RWPE1 (cell line): ENCODE results near the gene GBF1.

Experiments
- CTCF ChIA-PET: fragments of 350-600 bp; sonication (Branson Sonifier 250); formaldehyde crosslinking; extraction: SDS; loops from one replicate; lab custom pipeline; 2021; lab: Yijun Ruan, JAX
- POLR2A ChIA-PET: fragments of 400-600 bp; formaldehyde crosslinking; extraction: SDS; loops from one replicate; lab custom pipeline; 2020; ENCODE audit warnings: antibody characterized with exemption; ENCODE audit not compliant: low non-redundant PET; lab: Yijun Ruan, JAX
- DNase-seq: peaks from one replicate; pipeline ENCODE4 v3.0.0; 2012; ENCODE audit warnings: low spot score
- H3K27ac ChIP-seq: fragments of 450-650 bp; 2 replicates; pipeline ENCODE4 v1.5.1; 2017
- TF ChIP-seq, protein P1 (sequence below): fragments of 450-650 bp; conservative IDR thresholded peaks from 2 replicates; pipeline ENCODE4 v1.5.1; 2017; ENCODE audit warnings: low read depth, mild to moderate bottlenecking

The GBF1 gene

DNA sequence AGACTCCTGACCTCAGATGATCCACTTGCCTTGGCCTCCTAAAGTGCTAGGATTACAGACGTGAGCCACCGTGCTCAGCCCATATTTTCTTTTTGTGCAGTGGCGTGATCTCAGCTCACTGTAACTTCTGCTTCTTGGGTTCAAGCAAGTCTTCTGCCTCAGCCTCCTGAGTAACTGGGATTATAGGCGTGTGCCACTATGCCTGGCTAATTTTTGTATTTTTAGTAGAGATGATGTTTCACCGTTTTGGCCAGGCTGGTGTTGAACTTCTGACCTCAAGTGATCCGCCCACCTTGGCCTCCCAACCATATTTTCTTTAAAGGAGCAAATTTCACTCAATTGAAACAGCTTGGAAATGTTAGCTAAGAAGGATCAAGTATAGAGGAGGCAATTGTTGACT lies 16.5 kb downstream of the GBF1 start:
- TF ChIP-seq, protein P1, sequence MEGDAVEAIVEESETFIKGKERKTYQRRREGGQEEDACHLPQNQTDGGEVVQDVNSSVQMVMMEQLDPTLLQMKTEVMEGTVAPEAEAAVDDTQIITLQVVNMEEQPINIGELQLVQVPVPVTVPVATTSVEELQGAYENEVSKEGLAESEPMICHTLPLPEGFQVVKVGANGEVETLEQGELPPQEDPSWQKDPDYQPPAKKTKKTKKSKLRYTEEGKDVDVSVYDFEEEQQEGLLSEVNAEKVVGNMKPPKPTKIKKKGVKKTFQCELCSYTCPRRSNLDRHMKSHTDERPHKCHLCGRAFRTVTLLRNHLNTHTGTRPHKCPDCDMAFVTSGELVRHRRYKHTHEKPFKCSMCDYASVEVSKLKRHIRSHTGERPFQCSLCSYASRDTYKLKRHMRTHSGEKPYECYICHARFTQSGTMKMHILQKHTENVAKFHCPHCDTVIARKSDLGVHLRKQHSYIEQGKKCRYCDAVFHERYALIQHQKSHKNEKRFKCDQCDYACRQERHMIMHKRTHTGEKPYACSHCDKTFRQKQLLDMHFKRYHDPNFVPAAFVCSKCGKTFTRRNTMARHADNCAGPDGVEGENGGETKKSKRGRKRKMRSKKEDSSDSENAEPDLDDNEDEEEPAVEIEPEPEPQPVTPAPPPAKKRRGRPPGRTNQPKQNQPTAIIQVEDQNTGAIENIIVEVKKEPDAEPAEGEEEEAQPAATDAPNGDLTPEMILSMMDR = no peak
- H3K27ac ChIP-seq = no peak overlapping the region
- ChIA-PET CTCF (interaction anchor here (0.6 kb wide), 1 partner anchor 461 kb away, joined by 3 read pairs; no protein-coding TSS in a partner anchor), POLR2A (no interaction called here)
- no peak for DNase-seq

DNA sequence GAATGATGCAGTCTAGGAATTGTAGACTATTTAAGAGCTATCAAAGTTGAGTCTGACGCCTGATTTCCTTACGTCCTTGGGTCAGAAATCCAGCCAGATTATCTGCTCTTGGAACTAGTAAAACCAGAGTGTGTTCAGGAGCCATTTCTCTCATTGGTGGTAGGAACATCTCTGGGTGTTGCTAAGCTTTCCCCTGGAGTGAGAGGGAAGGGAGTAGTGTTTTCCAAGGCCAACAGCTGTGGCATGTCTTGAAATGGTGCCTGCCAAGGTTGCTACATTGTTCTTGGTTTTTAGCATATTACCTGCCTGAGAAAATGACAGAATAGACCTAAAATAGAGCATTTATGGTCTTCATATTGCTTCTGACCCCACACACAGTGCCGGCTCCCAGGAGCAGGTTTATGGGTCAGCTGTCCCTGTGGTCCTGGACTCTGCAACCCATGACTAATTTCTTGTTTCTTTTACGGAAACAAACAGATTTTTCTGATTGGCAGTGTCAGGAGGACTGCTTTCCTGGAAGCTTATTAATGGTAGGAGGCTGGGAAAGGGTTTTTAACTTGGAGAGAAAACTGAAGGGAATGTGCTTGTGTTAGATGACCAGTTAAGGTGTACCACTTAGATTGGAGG lies 17.5 kb downstream of the GBF1 start:
- no peak for DNase-seq
- ChIA-PET CTCF (interaction anchor here (0.6 to 1.3 kb wide), 5 partner anchors 18 to 265 kb away, joined by 3 read pairs; partner anchors contain the start of gene GBF1), POLR2A (no interaction called here)
- TF ChIP-seq, protein P1 = no peak
- H3K27ac ChIP-seq = no peak overlapping the region

DNA sequence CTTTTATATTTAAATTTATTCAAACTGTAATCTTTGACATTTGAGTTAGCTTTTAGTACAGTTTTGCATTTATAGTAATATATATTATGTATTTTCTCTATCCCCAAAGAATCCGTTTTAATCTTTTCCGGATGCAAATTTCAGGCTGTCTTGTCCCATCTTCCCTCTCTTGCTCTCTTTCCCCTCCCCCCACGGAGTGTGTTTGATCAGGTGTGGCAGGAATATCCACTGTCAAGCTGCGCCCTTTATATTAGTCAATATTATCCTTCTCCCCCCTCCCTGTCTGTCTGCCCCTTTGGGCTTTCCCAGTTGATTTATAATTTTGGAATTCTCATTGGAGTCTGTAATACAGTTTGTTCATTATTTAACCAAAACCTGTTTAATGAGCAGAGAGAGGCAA lies 19.0 kb downstream of the GBF1 start:
- DNase-seq = no peak
- CTCF ChIA-PET = interaction anchor here (0.6 to 0.9 kb wide), 2 partner anchors 24 to 26 kb away, joined by 3 read pairs; no protein-coding TSS in a partner anchor
- TF ChIP-seq, protein P1 = no peak
- H3K27ac ChIP-seq = no peak overlapping the region
- POLR2A ChIA-PET = no interaction called here

DNA sequence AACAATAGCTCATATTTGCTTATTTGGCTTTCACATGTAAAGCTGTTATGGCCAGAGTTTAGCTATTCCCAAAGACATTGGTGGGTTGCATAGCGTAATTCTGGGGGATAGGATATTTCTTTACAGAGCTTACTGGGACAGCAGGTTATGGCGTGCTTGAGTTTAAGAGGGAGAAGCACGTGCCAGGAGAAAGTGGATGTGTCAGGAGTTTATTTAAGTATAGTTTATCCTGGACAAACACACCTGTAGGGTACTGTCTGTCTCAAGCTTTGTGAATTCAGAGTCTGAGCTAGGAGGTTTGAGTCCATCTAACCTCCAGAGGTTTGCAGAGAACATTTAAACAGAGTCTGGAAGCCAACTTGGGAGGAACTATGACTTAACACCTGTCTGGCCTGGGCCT lies 21.3 kb downstream of the GBF1 start:
- CTCF ChIA-PET = no interaction called here
- POLR2A ChIA-PET = interaction anchor here (0.6 kb wide), 1 partner anchor 129 kb away, joined by 3 read pairs; the partner anchor contains the start of gene NFKB2
- no peak for DNase-seq

DNA sequence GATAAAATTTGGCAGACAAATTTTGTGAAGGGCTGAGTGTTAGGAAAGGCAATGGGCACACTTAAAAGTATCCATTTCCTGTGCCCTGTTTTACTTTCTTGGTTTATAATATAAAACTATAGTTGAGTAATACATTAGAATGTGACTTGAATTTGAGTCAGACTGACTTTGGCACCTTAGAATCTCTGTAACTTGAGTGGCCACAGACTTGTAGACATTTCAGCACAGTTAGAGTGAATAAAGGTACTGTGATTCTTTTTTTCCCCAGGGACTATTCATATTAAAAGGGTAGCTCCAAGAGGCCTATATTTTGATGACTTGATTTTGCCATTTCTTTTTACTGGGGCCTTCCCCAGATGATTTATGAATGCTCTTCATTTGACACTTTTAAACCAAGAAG lies 22.4 kb downstream of the GBF1 start:
- ChIA-PET CTCF (interaction anchor here (0.6 to 1.5 kb wide), 7 partner anchors 17 to 91 kb away, joined by 3 to 7 read pairs (median 4); no protein-coding TSS in a partner anchor), POLR2A (no interaction called here)
- H3K27ac ChIP-seq = no peak overlapping the region
- DNase-seq = no peak
- TF ChIP-seq, protein P1 = no peak

More for the DNA sequence above, 21.3 kb downstream of the GBF1 start:
- no peak overlapping the region for H3K27ac ChIP-seq
- TF ChIP-seq, protein P1 = no peak

DNA sequence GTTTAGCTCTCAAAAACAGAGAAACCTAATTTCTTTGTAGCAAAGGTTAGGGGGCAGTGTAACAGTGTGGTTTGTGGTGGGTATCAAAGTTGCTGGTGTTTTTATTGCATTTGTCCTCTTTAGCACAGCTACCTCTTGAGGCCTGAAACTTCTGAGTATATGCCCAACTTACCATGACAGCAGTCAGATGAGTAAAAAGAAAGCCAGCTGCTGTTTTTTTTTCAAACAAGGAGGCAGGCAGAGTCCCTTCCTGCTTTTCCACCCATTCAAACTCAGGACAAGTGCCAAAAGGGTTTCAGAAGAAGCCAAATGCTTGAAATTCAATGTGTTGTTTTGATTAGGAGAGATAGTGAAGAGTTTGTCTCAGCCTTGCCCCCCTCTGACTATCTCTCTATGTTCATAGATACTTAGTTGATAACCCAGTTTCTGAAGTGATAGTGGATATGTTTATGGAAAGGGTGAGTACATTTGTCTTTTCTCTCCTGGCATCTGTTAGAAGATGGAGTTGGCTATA lies 23.1 kb downstream of the GBF1 start:
- TF ChIP-seq, protein P1 = no peak
- no peak for DNase-seq
- H3K27ac ChIP-seq = no peak overlapping the region
- POLR2A ChIA-PET = no interaction called here
- CTCF ChIA-PET = interaction anchor here (0.6 to 1.5 kb wide), 7 partner anchors 16 to 92 kb away, joined by 3 to 7 read pairs (median 4); partner anchors contain the start of gene PITX3
